H1 (cell line): ENCODE results near the gene WAC. TPM values are rescaled to one million over a fixed set of nuclear protein-coding genes. Genes with fewer than 3 reads are reported as not detected.

Experiments used
- CTCF ChIA-PET: fragments of 300-600 bp; sonication (Branson Sonifier 250); formaldehyde crosslinking; loops from one replicate; lab custom pipeline; 2021; ENCODE audit not compliant: partially characterized antibody; lab: Charles Lee
- POLR2A ChIA-PET: fragments of 300-600 bp; sonication (Branson Sonifier 250); formaldehyde crosslinking; loops from one replicate; lab custom pipeline; 2021; ENCODE audit warnings: inconsistent platforms; ENCODE audit not compliant: partially characterized antibody; lab: Charles Lee
- DNase-seq, 2 experiments: peaks; one replicate each; pipeline versions ENCODE4 v3.0.0 to v3.0.0-alpha.2; 2010 to 2022; ENCODE audit warnings: low spot score in 2 of 2, low read depth in 1 of 2, mixed read lengths in 1 of 2
- FAIRE-seq: peaks from 2 replicates; lab custom pipeline; 2011; peaks lifted over from hg19 to GRCh38; lab: Jason Lieb, UNC
- H2AFZ ChIP-seq: 2 replicates; pipeline ENCODE4 v1.8.1; 2012; ENCODE audit warnings: low read length, inconsistent platforms
- H2AK5ac ChIP-seq: 2 replicates; pipeline ENCODE4 v1.6.1; 2013; ENCODE audit warnings: low read depth, low read length
- H2BK120ac ChIP-seq: replicated peaks from 2 replicates; pipeline ENCODE3; 2013; ENCODE audit warnings: low read depth, low read length, inconsistent platforms
- H2BK12ac ChIP-seq: 2 replicates; pipeline ENCODE4 v1.6.1; 2013; ENCODE audit warnings: low read depth, low read length
- H2BK15ac ChIP-seq: 2 replicates; pipeline ENCODE4 v1.6.1; 2013; ENCODE audit warnings: low read length
- H2BK20ac ChIP-seq: 2 replicates; pipeline ENCODE4 v1.6.1; 2013; ENCODE audit warnings: low read length
- H2BK5ac ChIP-seq: 2 replicates; pipeline ENCODE4 v1.6.1; 2013; ENCODE audit warnings: low read depth, low read length
- H3K14ac ChIP-seq: 2 replicates; pipeline ENCODE4 v1.6.1; 2013; ENCODE audit warnings: inconsistent platforms; ENCODE audit not compliant: insufficient read length
- H3K18ac ChIP-seq: 2 replicates; pipeline ENCODE4 v1.6.1; 2013; ENCODE audit warnings: low read length; ENCODE audit errors: extremely low read depth
- H3K23ac ChIP-seq: 2 replicates; pipeline ENCODE4 v1.6.1; 2013; ENCODE audit warnings: inconsistent platforms; ENCODE audit not compliant: insufficient read length
- H3K23me2 ChIP-seq: 2 replicates; pipeline ENCODE4 v1.6.1; 2013; ENCODE audit warnings: low read depth, low read length
- H3K27ac ChIP-seq: 2 replicates; pipeline ENCODE4 v1.6.1; 2011; ENCODE audit warnings: low read depth, low read length, inconsistent platforms
- H3K27me3 ChIP-seq, 4 experiments: replicated peaks in 1 of 4; 1 replicate in 1 of 4; 2 replicates in 3 of 4; pipeline versions ENCODE4 v1.6.1 to v1.8.1; 2011 to 2013; ENCODE audit warnings: low read length in 3 of 4, mild to moderate bottlenecking in 3 of 4, inconsistent platforms in 2 of 4, mixed read lengths in 2 of 4, moderate library complexity in 1 of 4; ENCODE audit not compliant: control insufficient read depth in 3 of 4, insufficient read depth in 3 of 4; ENCODE audit errors: extremely low read depth in 1 of 4
- H3K36me3 ChIP-seq, 4 experiments: 2 replicates each; pipeline versions ENCODE4 v1.6.1 to v1.8.1; 2011 to 2013; ENCODE audit warnings: mild to moderate bottlenecking in 4 of 4, low read length in 3 of 4, moderate library complexity in 2 of 4, control low read depth in 1 of 4, inconsistent platforms in 1 of 4; ENCODE audit not compliant: insufficient read depth in 4 of 4, control insufficient read depth in 2 of 4
- H3K4ac ChIP-seq: replicated peaks from 2 replicates; pipeline ENCODE3; 2013; ENCODE audit warnings: low read length, low read depth, mixed read lengths, inconsistent platforms; ENCODE audit not compliant: insufficient read length
- H3K4me1 ChIP-seq, 4 experiments: replicated peaks in 1 of 4; 1 replicate in 1 of 4; 2 replicates in 3 of 4; pipeline versions ENCODE4 v1.6.1 to v1.8.1; 2011 to 2013; ENCODE audit warnings: low read length in 3 of 4, inconsistent platforms in 2 of 4, mixed read lengths in 1 of 4; ENCODE audit not compliant: insufficient read depth in 4 of 4, control insufficient read depth in 3 of 4
- H3K4me2 ChIP-seq, 2 experiments: 2 replicates each; pipeline versions ENCODE4 v1.6.1 to v1.8.1; 2011 to 2013; ENCODE audit warnings: low read depth in 2 of 2, low read length in 2 of 2, control low read depth in 1 of 2, inconsistent platforms in 1 of 2, mild to moderate bottlenecking in 1 of 2; ENCODE audit not compliant: insufficient read depth in 1 of 2
- H3K4me3 ChIP-seq, 4 experiments: fragments of 200-600, 300-600 bp in 1 of 4; sonication (generic), shearing (Covaris generic), sonication (Bioruptor Twin) in 1 of 4; 2 replicates each; pipeline versions ENCODE4 v1.5.1 to v1.8.1; 2011 to 2016; ENCODE audit warnings: low read length in 4 of 4, low read depth in 3 of 4, control low read depth in 2 of 4, inconsistent platforms in 2 of 4, mild to moderate bottlenecking in 2 of 4, mixed read lengths in 1 of 4, moderate library complexity in 1 of 4; ENCODE audit not compliant: insufficient read depth in 2 of 4; ENCODE audit errors: extremely low read depth in 1 of 4
- H3K56ac ChIP-seq: replicated peaks from 2 replicates; pipeline ENCODE3; 2013; ENCODE audit warnings: low read depth, mild to moderate bottlenecking, mixed read lengths, low read length, inconsistent platforms; ENCODE audit not compliant: insufficient read length
- H3K79me1 ChIP-seq: 2 replicates; pipeline ENCODE4 v1.6.1; 2013; ENCODE audit warnings: low read depth, low read length, control low read depth
- H3K79me2 ChIP-seq, 2 experiments: 2 replicates each; pipeline versions ENCODE4 v1.6.1 to v1.8.1; 2012 to 2013; ENCODE audit warnings: low read length in 2 of 2, mild to moderate bottlenecking in 2 of 2, inconsistent platforms in 1 of 2; ENCODE audit not compliant: insufficient read depth in 2 of 2, control insufficient read depth in 1 of 2
- H3K9ac ChIP-seq, 4 experiments: replicated peaks in 1 of 4; 1 replicate in 1 of 4; 2 replicates in 3 of 4; pipeline versions ENCODE4 v1.6.1 to v1.8.1; 2011 to 2013; ENCODE audit warnings: low read depth in 3 of 4, low read length in 3 of 4, control low read depth in 2 of 4, mild to moderate bottlenecking in 2 of 4, moderate library complexity in 2 of 4, inconsistent platforms in 1 of 4; ENCODE audit errors: extremely low read depth in 1 of 4
- H3K9me3 ChIP-seq, 2 experiments: 2 replicates each; pipeline versions ENCODE4 v1.6.1 to v1.8.1; 2012 to 2013; ENCODE audit warnings: mild to moderate bottlenecking in 2 of 2, moderate library complexity in 2 of 2, control low read depth in 1 of 2, inconsistent platforms in 1 of 2, low read depth in 1 of 2, low read length in 1 of 2, mixed read lengths in 1 of 2; ENCODE audit not compliant: insufficient read depth in 2 of 2
- H4K20me1 ChIP-seq, 2 experiments: replicated peaks in 1 of 2; 2 replicates each; pipeline versions ENCODE3 to v1.8.1; 2011 to 2013; ENCODE audit warnings: inconsistent platforms in 2 of 2, low read length in 2 of 2, mild to moderate bottlenecking in 1 of 2; ENCODE audit not compliant: insufficient read depth in 2 of 2, control insufficient read depth in 1 of 2
- H4K5ac ChIP-seq: 2 replicates; pipeline ENCODE4 v1.6.1; 2013; ENCODE audit warnings: low read length, low read depth, mixed read lengths, inconsistent platforms; ENCODE audit not compliant: insufficient read length
- H4K8ac ChIP-seq: 2 replicates; pipeline ENCODE4 v1.8.0; 2013; ENCODE audit warnings: mild to moderate bottlenecking, moderate library complexity, low read length, inconsistent platforms; ENCODE audit not compliant: insufficient read depth; ENCODE audit errors: extremely low read depth
- H4K91ac ChIP-seq: replicated peaks from 2 replicates; pipeline ENCODE3; 2013; ENCODE audit warnings: low read length, mixed read lengths, inconsistent platforms; ENCODE audit not compliant: insufficient read length
- CBX5 ChIP-seq: fragments of 300-800, 300-1000 bp; sonication (generic); IDR thresholded peaks from 2 replicates; pipeline ENCODE4 v1.7.1; 2016; ENCODE audit warnings: antibody characterized with exemption, low read length, low read depth
- NANOG ChIP-seq: IDR thresholded peaks from 2 replicates; pipeline ENCODE4 v1.6.1; 2011; ENCODE audit warnings: low read length, low read depth, mild to moderate bottlenecking, inconsistent platforms; ENCODE audit not compliant: insufficient read depth, poor library complexity, severe bottlenecking
- POLR2A ChIP-seq, 2 experiments: IDR thresholded peaks; 1 replicate in 1 of 2; 2 replicates in 1 of 2; pipeline ENCODE4 v1.6.1; 2011; ENCODE audit warnings: low read depth in 2 of 2, low read length in 2 of 2, mild to moderate bottlenecking in 2 of 2; ENCODE audit errors: control extremely low read depth in 1 of 2
- POLR2AphosphoS5 ChIP-seq: IDR thresholded peaks from 2 replicates; pipeline ENCODE4 v1.6.1; 2011; ENCODE audit warnings: low read depth, low read length
- TAF7 ChIP-seq: optimal IDR thresholded peaks from 2 replicates; pipeline ENCODE3; 2011; ENCODE audit warnings: low read depth, mild to moderate bottlenecking, inconsistent platforms, low read length, moderate library complexity, borderline replicate concordance
- YY1 ChIP-seq: IDR thresholded peaks from 2 replicates; pipeline ENCODE4 v1.6.1; 2011; ENCODE audit warnings: low read depth, mild to moderate bottlenecking, low read length
- WGBS, 2 experiments: shearing (Covaris generic) in 1 of 2; methylation state at CpG; one replicate each; pipeline versions ENCODE4 v1.1.6 to v1.1.7; 2013 to 2015; ENCODE audit warnings: low lambda C conversion rate in 2 of 2, mixed read lengths in 2 of 2, inconsistent platforms in 1 of 2, low coverage in 1 of 2, missing lambda C conversion rate in 1 of 2; ENCODE audit not compliant: insufficient replicate concordance in 2 of 2, insufficient coverage in 1 of 2, insufficient read length in 1 of 2; ENCODE audit errors: extremely low coverage in 1 of 2, missing lambda C conversion rate in 1 of 2; 5-methylcytosine and 5-hydroxymethylcytosine counted together
- polyA plus RNA-seq, 7 experiments: library from polyadenylated mRNA; depleted of rRNA in 3 of 7; stranded (reverse) in 5 of 7; unstranded in 2 of 7; fragments of >200 nt in 5 of 7; fragments of 200-250 nt in 2 of 7; gene quantifications; 1 replicate in 5 of 7; 2 replicates in 1 of 7; 4 replicates in 1 of 7; pipeline versions ENCODE4 v1.2.1 to v1.2.3, GENCODE V29; 2011 to 2013; ENCODE audit warnings: missing spikeins in 2 of 7, mixed read lengths in 2 of 7
- total RNA-seq: library from RNA; stranded (reverse); fragmentation: NEBNext Ultra II Directional; extraction: Animal tissue kit (Norgen Biotek cat#: 25700); gene quantifications from 2 replicates; pipeline ENCODE4 v1.2.1, GENCODE V29; 2021

The WAC gene
- total and polyA plus RNA-seq, 2 of the 8 experiments (the other 6 are each of a cell fraction or from before 2014, with no cell fraction given) = 72.9 to 128 TPM

- H3K23me2 ChIP-seq = no peaks in the 10 kb centered on the region
- H3K4me1 ChIP-seq = no peaks in the 10 kb centered on the region
- no peak overlapping the region for H2BK12ac ChIP-seq
- no peaks in the 10 kb centered on the region for H3K36me3 ChIP-seq
- WGBS, 2 experiments = 86% methylated on average over 3 of the region's 3 CpGs; no CpG with 5 or more reads in 1 of the 2 experiments
- H3K18ac ChIP-seq = no peak overlapping the region
- H3K4me2 ChIP-seq = no peak overlapping the region
- H4K91ac ChIP-seq = no peak overlapping the region
- no peaks in the 10 kb centered on the region for H3K9me3 ChIP-seq
- CTCF ChIA-PET = no interaction called here
- no peak overlapping the region for H4K8ac ChIP-seq
- H2BK120ac ChIP-seq = no peak overlapping the region
- H2BK20ac ChIP-seq = no peak overlapping the region
- H2AFZ ChIP-seq = no peak overlapping the region
- TF ChIP-seq NANOG (no peak), CBX5 (no peak), POLR2A (IDR thresholded peaks at IDR 0.05; ENCODE audit: control extremely low read depth in 1 of 2, low read depth in 2 of 2, low read length in 2 of 2) (no peak), YY1 (no peak), TAF7 (no peak), POLR2AphosphoS5 (no peak)
- H2AK5ac ChIP-seq = no peak overlapping the region
- no peak overlapping the region for H3K27ac ChIP-seq
- H3K9ac ChIP-seq = no peak overlapping the region
- H4K20me1 ChIP-seq = no peaks in the 10 kb centered on the region
- POLR2A ChIA-PET = no interaction called here
- no peaks in the 10 kb centered on the region for H3K79me2 ChIP-seq
- FAIRE-seq (no peak), DNase-seq (no peak)
- no peak overlapping the region for H3K14ac ChIP-seq
- H4K5ac ChIP-seq = no peak overlapping the region
- H2BK5ac ChIP-seq = no peak overlapping the region
- no peak overlapping the region for H3K23ac ChIP-seq
- H3K4me3 ChIP-seq = no peak overlapping the region
- H2BK15ac ChIP-seq = no peak overlapping the region
- H3K27me3 ChIP-seq = no peaks in the 10 kb centered on the region
- no peaks in the 10 kb centered on the region for H3K79me1 ChIP-seq
- no peak overlapping the region for H3K56ac ChIP-seq
- H3K4ac ChIP-seq = no peak overlapping the region
These were observed 36.9 kb upstream of the WAC start for GRCh38 chr10:28496017-28496416.
